Activated CD4-positive, alpha-beta memory T cell treated with anti-CD3 and anti-CD28 coated beads for 36 hours (primary cell): Measurements from ENCODE around the gene MCOLN2. TPM values are rescaled to one million over a fixed set of nuclear protein-coding genes. Genes with fewer than 3 reads are reported as not detected.
A peak's percentile ranks its signal among the peaks of the same experiment; 100 is the strongest.

Experiments used
- CTCF ChIA-PET: fragments of 350-600 bp; sonication (Branson Sonifier 250); formaldehyde crosslinking; loops from one replicate; lab custom pipeline; 2021; ENCODE audit warnings: antibody characterized with exemption, inconsistent platforms; lab: Charles Lee
- POLR2A ChIA-PET: fragments of 350-600 bp; sonication (Branson Sonifier 250); formaldehyde crosslinking; loops from one replicate; lab custom pipeline; 2021; ENCODE audit warnings: antibody characterized with exemption; lab: Charles Lee
- DNase-seq: peaks from one replicate; pipeline ENCODE4 v3.0.0-alpha.2; 2020
- H3K27ac Mint-ChIP-seq: one replicate; pipeline ENCODE4 v1.8.0; 2021; ENCODE audit warnings: mixed read lengths
- H3K27me3 Mint-ChIP-seq: one replicate; pipeline ENCODE4 v1.8.0; 2021; ENCODE audit warnings: mixed read lengths
- H3K36me3 Mint-ChIP-seq: one replicate; pipeline ENCODE4 v1.8.0; 2021; ENCODE audit warnings: mixed read lengths
- H3K4me1 Mint-ChIP-seq: one replicate; pipeline ENCODE4 v1.8.0; 2021; ENCODE audit warnings: low read depth, mixed read lengths
- H3K4me3 Mint-ChIP-seq: one replicate; pipeline ENCODE4 v1.8.0; 2021; ENCODE audit warnings: mild to moderate bottlenecking, mixed read lengths
- H3K9me3 Mint-ChIP-seq: one replicate; pipeline ENCODE4 v1.8.0; 2021; ENCODE audit warnings: mixed read lengths
- intact Hi-C: fragments of 100-400 bp; cut with micrococcal nuclease; formaldehyde crosslinking; loops from one replicate; pipeline ENCODE4 v1.15.1; 2023
- total RNA-seq, 2 experiments: library from RNA; stranded (reverse); gene quantifications; one replicate each; pipeline ENCODE4 v1.2.3, GENCODE V29; 2021

Gene MCOLN2
- total RNA-seq, 2 experiments from 2014 or later, result 42.1 to 43.2 TPM

DNA sequence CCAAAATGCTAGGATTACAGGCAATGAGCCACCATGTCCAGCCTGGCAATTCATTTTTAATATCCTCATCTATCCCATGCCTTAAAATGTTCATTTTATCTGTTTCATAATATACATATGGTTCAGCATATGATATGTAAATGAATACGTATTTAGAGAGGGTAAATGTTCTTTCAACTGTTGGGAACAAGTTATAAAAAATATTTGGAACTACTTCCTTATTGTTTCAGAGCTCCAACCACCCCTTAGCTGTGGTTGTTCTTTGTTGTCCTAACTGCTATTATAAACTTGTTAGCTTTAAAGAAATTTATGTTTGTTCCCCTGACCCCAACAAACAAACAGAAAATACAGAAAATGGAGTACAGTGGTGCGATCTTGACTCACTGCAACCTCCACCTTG is 14.5 kb downstream of the MCOLN2 start:
- POLR2A ChIA-PET, result no interaction called here
- H3K4me1 Mint-ChIP-seq, result peaks cover 49% of the 10 kb centered on the region
- H3K27ac Mint-ChIP-seq, result no peak overlapping the region
- no peaks in the 10 kb centered on the region for H3K27me3 Mint-ChIP-seq
- no peak overlapping the region for H3K4me3 Mint-ChIP-seq
- intact Hi-C loops, result no loop called here
- peaks cover 50% of the 10 kb centered on the region for H3K36me3 Mint-ChIP-seq
- DNase-seq, result no peak
- CTCF ChIA-PET, result no interaction called here
- H3K9me3 Mint-ChIP-seq, result peaks cover 15% of the 10 kb centered on the region

DNA sequence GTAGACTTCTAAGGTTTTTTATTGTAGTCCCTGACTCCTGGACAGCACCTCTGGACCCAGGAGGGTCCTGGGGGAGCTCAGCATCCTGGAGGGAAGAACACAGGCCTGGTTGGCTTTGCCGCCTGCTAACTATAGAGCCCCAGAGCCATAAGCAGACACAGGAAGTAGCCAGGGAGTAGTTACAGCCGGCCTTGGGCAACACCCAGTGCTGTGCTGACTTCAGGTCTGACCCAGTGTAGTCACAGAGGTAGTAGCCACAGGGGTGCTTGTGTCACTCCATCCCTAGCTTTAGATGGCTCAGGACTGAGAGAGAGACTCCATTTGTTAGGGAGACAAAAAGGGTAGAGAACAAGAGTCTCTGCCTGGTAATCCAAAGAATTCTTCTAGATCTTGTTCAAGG is 21.9 kb downstream of the MCOLN2 start:
- peak overlapping the region; percentile 47 for H3K27ac Mint-ChIP-seq
- peaks cover 26% of the 10 kb centered on the region for H3K36me3 Mint-ChIP-seq
- DNase-seq, result no peak
- intact Hi-C loops, result no loop called here
- H3K27me3 Mint-ChIP-seq, result no peaks in the 10 kb centered on the region
- POLR2A ChIA-PET, result interaction anchor here (0.8 kb wide), 1 partner anchor 9 kb away, joined by 3 read pairs; no protein-coding TSS in a partner anchor
- CTCF ChIA-PET, result interaction anchor here (1.1 to 2.2 kb wide), 3 partner anchors 30 to 285 kb away, joined by 3 to 7 read pairs (median 5); partner anchors contain the start of gene C1orf52
- H3K9me3 Mint-ChIP-seq, result peaks cover 10% of the 10 kb centered on the region
- H3K4me3 Mint-ChIP-seq, result no peak overlapping the region
- peaks cover 78% of the 10 kb centered on the region for H3K4me1 Mint-ChIP-seq

- intact Hi-C loops, result loop anchor here (2.0 kb wide), 1 partner anchor 53 kb away; no protein-coding TSS in a partner anchor
- H3K27me3 Mint-ChIP-seq, result no peaks in the 10 kb centered on the region
- H3K9me3 Mint-ChIP-seq, result peaks cover under 1% of the 10 kb centered on the region
- H3K4me3 Mint-ChIP-seq, result no peak overlapping the region
- peaks cover 25% of the 10 kb centered on the region for H3K36me3 Mint-ChIP-seq
- ChIA-PET POLR2A (no interaction called here), CTCF (interaction anchor here (1.1 to 4.9 kb wide), 6 partner anchors 15 to 286 kb away, joined by 3 to 34 read pairs (median 8); partner anchors contain the start of gene C1orf52)
- peak overlapping the region; percentile 55 for H3K27ac Mint-ChIP-seq
- DNase-seq, result peak; percentile 37
- peaks cover 76% of the 10 kb centered on the region for H3K4me1 Mint-ChIP-seq
Measured at GRCh38 chr1:84973498-84974334, 23.2 kb downstream of the MCOLN2 start.

GRCh38 chr1:84972377-84972987 is 24.4 kb downstream of the MCOLN2 start:
- peak overlapping the region; percentile 52 for H3K27ac Mint-ChIP-seq
- no peak overlapping the region for H3K4me3 Mint-ChIP-seq
- ChIA-PET POLR2A (interaction anchor here (1.2 to 4.7 kb wide), 3 partner anchors 13 to 23 kb away, joined by 6 to 36 read pairs (median 25); no protein-coding TSS in a partner anchor), CTCF (interaction anchor here (0.7 to 4.9 kb wide), 7 partner anchors 14 to 282 kb away, joined by 3 to 34 read pairs (median 8); partner anchors contain the start of gene MCOLN2)
- no peaks in the 10 kb centered on the region for H3K27me3 Mint-ChIP-seq
- peaks cover 28% of the 10 kb centered on the region for H3K36me3 Mint-ChIP-seq
- intact Hi-C loops, result loop anchor here (1.0 to 2.0 kb wide), 2 partner anchors 16 to 54 kb away; no protein-coding TSS in a partner anchor
- peaks cover 71% of the 10 kb centered on the region for H3K4me1 Mint-ChIP-seq
- DNase-seq, result no peak
- H3K9me3 Mint-ChIP-seq, result no peaks in the 10 kb centered on the region

- peaks cover 24% of the 10 kb centered on the region for H3K36me3 Mint-ChIP-seq
- ChIA-PET CTCF (interaction anchor here (0.7 to 4.9 kb wide), 7 partner anchors 13 to 283 kb away, joined by 3 to 34 read pairs (median 8); partner anchors contain the start of gene MCOLN2), POLR2A (interaction anchor here (1.2 to 4.7 kb wide), 3 partner anchors 13 to 23 kb away, joined by 6 to 36 read pairs (median 25); no protein-coding TSS in a partner anchor)
- no peaks in the 10 kb centered on the region for H3K27me3 Mint-ChIP-seq
- intact Hi-C loops, result loop anchor here (1.0 to 2.0 kb wide), 2 partner anchors 16 to 55 kb away; no protein-coding TSS in a partner anchor
- no peaks in the 10 kb centered on the region for H3K9me3 Mint-ChIP-seq
- peaks cover 72% of the 10 kb centered on the region for H3K4me1 Mint-ChIP-seq
- DNase-seq, result no peak
- no peak overlapping the region for H3K4me3 Mint-ChIP-seq
- peak overlapping the region; percentile 52 for H3K27ac Mint-ChIP-seq
Measured at GRCh38 chr1:84971957-84972356, 25.0 kb downstream of the MCOLN2 start.

DNA sequence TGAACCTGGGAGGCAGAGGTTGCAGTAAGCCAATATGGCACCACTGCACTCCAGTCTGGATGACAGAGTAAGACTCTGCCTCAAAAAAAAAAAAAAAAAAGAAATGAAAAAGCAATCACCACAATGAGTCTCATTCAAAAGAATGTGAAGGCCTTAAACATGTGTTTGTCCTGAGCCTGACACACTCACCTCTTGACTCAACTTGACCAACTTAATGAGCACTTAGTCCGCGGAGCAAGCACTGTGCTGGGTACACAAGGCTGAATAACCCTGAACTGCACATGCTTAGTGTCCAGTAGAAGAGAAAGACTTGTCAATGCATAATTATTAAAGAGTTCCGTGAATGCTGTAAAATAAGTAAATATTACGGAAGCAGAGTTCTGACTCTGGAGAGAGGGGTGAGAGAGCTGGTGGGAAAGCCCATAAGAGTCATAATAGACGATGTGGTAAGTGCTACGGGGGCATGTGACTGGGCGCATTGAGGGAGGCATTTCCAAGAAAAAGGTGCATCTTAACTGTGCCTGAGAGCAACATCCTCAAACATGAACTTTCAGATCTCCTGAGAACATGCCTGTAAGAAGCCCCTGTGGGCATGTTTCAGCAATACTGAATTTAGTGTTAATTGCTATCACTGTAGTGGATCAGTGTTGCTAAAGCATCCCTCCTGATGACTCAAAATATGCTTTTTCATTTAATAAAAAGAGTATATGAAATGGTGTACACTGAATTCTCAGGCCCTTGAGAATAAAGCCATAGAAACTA is 27.2 kb downstream of the MCOLN2 start:
- Mint-ChIP-seq H3K4me3 (no peak overlapping the region), H3K27me3 (no peaks in the 10 kb centered on the region), H3K9me3 (no peaks in the 10 kb centered on the region), H3K4me1 (peaks cover 57% of the 10 kb centered on the region), H3K36me3 (peaks cover 29% of the 10 kb centered on the region), H3K27ac (peak overlapping the region; percentile 82)
- CTCF ChIA-PET, result interaction anchor here (0.6 to 4.9 kb wide), 6 partner anchors 11 to 287 kb away, joined by 3 to 34 read pairs (median 4); no protein-coding TSS in a partner anchor
- intact Hi-C loops, result loop anchor here (1.0 kb wide), 5 partner anchors 10 to 306 kb away; no protein-coding TSS in a partner anchor
- DNase-seq, result peak; percentile 80
- POLR2A ChIA-PET, result interaction anchor here (0.6 to 4.7 kb wide), 4 partner anchors 10 to 92 kb away, joined by 3 to 36 read pairs (median 8); partner anchors contain the start of gene MCOLN2

DNA sequence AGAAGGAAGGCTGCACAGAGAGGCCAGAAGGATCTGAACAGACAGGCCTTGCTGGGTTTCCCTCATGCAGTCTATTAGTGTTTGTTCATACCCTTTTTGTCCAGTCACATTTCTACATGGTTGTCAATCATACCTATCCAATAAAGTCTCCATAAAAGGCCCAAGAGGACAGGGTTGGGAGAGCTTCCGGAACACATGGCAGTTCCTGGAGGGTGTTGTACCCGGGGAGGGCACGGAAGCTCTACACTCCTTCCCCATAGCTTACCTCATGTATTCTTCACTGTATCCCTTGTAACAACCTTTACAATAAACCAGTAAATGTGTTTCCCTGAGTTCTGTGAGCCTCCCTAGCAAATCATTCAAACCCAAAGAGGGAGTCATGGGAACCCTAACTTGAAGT is 28.0 kb downstream of the MCOLN2 start:
- Mint-ChIP-seq H3K4me3 (no peak overlapping the region), H3K4me1 (peaks cover 49% of the 10 kb centered on the region), H3K36me3 (peaks cover 31% of the 10 kb centered on the region), H3K27me3 (no peaks in the 10 kb centered on the region), H3K9me3 (no peaks in the 10 kb centered on the region), H3K27ac (peak overlapping the region; percentile 82)
- intact Hi-C loops, result loop anchor here (1.0 kb wide), 3 partner anchors 10 to 306 kb away; no protein-coding TSS in a partner anchor
- CTCF ChIA-PET, result interaction anchor here (0.8 to 4.9 kb wide), 3 partner anchors 10 to 59 kb away, joined by 3 to 34 read pairs (median 3); no protein-coding TSS in a partner anchor
- DNase-seq, result no peak
- POLR2A ChIA-PET, result interaction anchor here (1.8 to 4.7 kb wide), 2 partner anchors 10 to 27 kb away, joined by 12 to 36 read pairs; partner anchors contain the start of gene MCOLN2

- H3K27ac Mint-ChIP-seq, result no peak overlapping the region
- ChIA-PET POLR2A (no interaction called here), CTCF (no interaction called here)
- DNase-seq, result no peak
- no peak overlapping the region for H3K4me3 Mint-ChIP-seq
- intact Hi-C loops, result no loop called here
- peaks cover 41% of the 10 kb centered on the region for H3K4me1 Mint-ChIP-seq
- H3K36me3 Mint-ChIP-seq, result peaks cover 38% of the 10 kb centered on the region
- no peaks in the 10 kb centered on the region for H3K9me3 Mint-ChIP-seq
- no peaks in the 10 kb centered on the region for H3K27me3 Mint-ChIP-seq
Measured at GRCh38 chr1:84968101-84968500, 28.8 kb downstream of the MCOLN2 start.

DNA sequence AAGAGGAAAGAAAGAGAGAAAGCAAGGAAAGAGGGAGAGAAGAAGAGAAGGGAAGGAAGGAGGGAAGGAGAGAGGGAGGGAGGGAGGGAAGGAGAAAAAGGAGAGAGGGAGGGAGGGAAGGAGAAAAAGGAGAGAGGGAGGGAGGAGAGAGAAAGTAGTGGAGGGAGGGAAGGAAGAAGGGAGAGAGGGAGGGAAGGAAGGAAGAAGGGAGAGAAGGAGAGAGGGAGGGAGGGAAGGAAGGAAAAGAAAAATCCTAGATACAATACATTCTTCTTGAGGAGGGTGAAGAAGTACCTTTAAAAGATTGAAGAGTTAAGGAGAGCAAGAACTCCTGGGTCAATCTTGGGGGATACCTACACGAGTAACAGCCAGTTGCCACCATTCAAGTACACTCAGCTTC is 29.2 kb downstream of the MCOLN2 start:
- Mint-ChIP-seq H3K36me3 (peaks cover 40% of the 10 kb centered on the region), H3K4me3 (no peak overlapping the region), H3K4me1 (peaks cover 37% of the 10 kb centered on the region), H3K9me3 (no peaks in the 10 kb centered on the region), H3K27me3 (no peaks in the 10 kb centered on the region), H3K27ac (no peak overlapping the region)
- ChIA-PET CTCF (no interaction called here), POLR2A (no interaction called here)
- intact Hi-C loops, result no loop called here
- DNase-seq, result no peak

GRCh38 chr1:84963021-84963420 is 33.9 kb downstream of the MCOLN2 start:
- CTCF ChIA-PET, result no interaction called here

DNA sequence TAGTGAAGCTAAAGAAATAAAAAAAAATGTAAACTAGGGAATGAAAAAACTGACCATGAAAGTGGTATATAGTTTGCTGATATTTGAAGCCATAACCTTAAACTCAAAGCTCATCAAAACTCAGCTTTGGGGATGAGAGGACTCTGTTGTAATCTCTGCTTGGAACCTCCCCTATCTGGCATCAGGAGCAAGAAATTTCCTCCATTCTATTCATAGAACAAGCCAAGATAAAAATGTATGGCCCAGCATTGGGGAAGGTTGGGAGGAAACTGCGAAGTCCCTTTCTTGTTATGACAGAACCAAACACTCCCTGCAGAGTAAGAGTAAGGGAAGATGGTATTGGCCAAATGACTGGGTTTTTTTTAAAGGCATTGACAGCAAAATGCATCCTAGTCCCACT is 35.6 kb downstream of the MCOLN2 start:
- H3K9me3 Mint-ChIP-seq, result no peaks in the 10 kb centered on the region
- H3K27ac Mint-ChIP-seq, result no peak overlapping the region
- no peaks in the 10 kb centered on the region for H3K27me3 Mint-ChIP-seq
- POLR2A ChIA-PET, result interaction anchor here (3.3 kb wide), 1 partner anchor 34 kb away, joined by 41 read pairs; the partner anchor contains the start of gene MCOLN2
- CTCF ChIA-PET, result interaction anchor here (4.0 kb wide), 1 partner anchor 66 kb away, joined by 13 read pairs; no protein-coding TSS in a partner anchor
- peaks cover 54% of the 10 kb centered on the region for H3K36me3 Mint-ChIP-seq
- DNase-seq, result no peak
- peaks cover 32% of the 10 kb centered on the region for H3K4me1 Mint-ChIP-seq
- intact Hi-C loops, result no loop called here
- no peak overlapping the region for H3K4me3 Mint-ChIP-seq

More at GRCh38 chr1:84963021-84963420, 33.9 kb downstream of the MCOLN2 start:
- H3K9me3 Mint-ChIP-seq, result no peaks in the 10 kb centered on the region
- intact Hi-C loops, result no loop called here
- POLR2A ChIA-PET, result no interaction called here
- H3K27ac Mint-ChIP-seq, result no peak overlapping the region
- no peak overlapping the region for H3K4me3 Mint-ChIP-seq
- DNase-seq, result no peak
- H3K36me3 Mint-ChIP-seq, result peaks cover 40% of the 10 kb centered on the region
- H3K4me1 Mint-ChIP-seq, result peaks cover 34% of the 10 kb centered on the region
- no peaks in the 10 kb centered on the region for H3K27me3 Mint-ChIP-seq
